KG1 (cell line): ENCODE data around the gene ACTN4.
"Not testable (repeated sequence)": the region's sequence is repeated elsewhere in the genome, so short reads cannot be mapped to it uniquely, and the experiment has no call there.

ENCODE experiments used
- DNase-seq: peaks from one replicate; lab custom pipeline; 2025; lab: John Stamatoyannopoulos, UW

The ACTN4 gene

DNA sequence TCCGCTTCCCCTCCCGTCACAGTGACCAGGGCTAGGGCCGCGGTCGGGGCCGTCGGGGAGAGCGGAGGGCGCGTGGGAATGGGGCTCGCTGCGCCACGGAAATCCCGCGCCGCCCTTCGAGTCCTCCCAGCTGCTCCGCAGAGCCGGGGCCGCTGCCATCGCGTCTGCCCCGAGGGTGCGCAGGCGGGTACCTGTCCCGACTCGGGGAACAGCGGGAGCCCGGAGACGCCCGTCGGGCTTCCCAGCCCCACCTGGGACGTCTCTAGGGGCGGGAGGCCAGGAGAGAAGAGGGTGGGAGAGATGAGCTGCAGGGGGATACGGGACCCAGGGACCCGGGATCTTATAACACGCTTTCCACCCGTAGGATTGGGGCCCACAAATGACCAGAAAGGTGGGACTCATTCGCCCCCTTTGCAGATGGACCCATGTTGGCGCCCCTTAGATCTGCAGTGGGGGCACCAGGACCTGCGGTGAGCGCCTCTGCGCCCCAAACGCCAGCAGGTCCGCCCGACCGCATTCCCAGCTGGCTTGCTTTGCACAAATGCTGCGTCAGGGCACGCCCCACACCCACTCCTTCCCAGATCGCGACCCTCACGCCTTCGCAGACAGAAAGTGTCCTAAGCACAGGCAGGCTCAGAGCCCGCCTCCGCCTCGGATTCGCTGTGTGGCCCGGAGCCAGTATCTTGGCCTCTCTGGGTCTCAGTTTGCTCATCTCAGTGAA is 122.9 kb downstream of the ACTN4 start:
- not testable (repeated sequence) for DNase-seq

- not testable (repeated sequence) for DNase-seq
Observed at GRCh38 chr19:38770949-38771275, 123.5 kb downstream of the ACTN4 start.

- not testable (repeated sequence) for DNase-seq
Observed at GRCh38 chr19:38771569-38771968, 124.1 kb downstream of the ACTN4 start.

- no peak for DNase-seq
Observed at GRCh38 chr19:38773469-38774177, 126.2 kb downstream of the ACTN4 start, which contains the start of gene LGALS7. LGALS7 (minus strand) TSS chr19:38773517; CDS start chr19:38773492, 25 bp downstream.

DNA sequence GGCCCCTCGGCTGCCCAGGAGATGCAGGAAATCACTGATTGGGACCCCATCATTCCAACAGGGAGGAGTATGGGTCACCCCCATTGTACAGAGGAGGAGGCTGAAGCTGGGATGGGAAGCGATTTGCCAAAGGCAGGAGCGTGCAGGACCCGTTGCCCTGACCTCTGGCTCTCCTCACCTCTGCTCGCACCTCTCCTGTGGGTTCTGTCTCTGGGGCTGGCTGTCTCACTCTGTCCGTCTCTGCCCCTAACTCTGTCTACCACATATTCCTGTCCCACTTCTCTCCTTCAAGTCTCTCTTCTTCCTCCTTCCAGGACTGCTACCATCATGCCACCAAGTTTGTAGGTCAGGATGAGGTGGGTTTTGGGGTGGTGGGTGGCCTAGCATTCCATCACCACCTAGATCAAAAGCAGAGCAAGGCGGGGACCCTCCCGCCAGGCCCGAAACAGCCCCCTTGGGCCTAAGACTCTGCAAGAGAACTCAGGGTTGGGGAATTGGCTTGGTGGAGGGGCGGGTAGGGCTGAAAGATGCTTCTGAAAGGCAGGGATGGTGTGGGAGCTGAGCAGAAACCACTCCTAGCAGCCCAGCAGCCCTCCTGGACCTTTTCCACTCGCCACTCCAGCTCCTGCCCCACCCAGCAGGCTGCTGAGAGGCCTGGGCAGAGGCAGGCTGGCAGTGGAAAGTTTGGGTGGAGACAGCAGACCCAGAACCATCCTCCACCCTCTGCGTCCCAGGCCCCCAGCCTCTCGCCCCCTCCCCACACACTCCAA is 126.9 kb downstream of the ACTN4 start:
- no peak for DNase-seq

- DNase-seq, result no peak
Observed at GRCh38 chr19:38778733-38779132, 131.3 kb downstream of the ACTN4 start.

DNA sequence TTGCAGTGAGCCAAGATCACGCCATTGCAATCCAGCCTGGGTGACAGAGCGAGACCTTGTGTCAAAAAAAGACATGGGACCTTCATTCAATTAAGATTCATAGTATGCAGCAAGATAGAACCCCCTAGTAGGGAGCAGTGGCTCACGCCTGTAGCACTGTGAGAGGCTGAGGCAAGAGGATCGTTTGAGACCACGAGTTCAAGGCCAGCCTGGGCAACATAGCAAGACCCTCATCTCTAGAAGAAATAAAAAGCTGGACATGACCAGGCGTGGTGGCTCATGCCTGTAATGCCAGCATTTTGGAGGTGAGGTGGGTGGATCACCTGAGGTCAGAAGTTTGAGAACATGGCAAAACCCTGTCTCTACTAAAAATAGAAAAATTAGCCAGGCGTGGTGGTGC is 133.0 kb downstream of the ACTN4 start:
- DNase-seq, result no peak

DNA sequence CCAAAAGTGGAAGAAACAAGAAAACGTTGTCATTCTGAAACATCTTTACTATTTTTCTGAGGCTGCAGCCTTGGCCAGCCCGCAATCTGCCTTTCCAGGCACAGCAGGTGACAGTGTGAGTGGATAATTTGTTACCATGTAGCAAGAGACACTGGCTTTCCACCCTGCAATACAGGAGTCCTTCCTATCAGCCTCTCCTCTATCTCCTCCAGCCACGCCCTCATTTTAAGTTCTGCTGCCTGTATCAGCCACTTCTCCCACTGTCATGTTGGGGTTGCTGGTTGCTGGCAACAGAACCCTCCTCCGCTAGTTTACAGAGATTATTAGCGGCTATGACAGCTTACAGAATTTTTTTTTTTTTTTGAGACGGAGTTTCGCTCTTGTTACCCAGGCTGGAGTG is 133.6 kb downstream of the ACTN4 start:
- DNase-seq, result no peak
